ENCODE data around the gene ARMH1.

- no peak for TF ChIP-seq CTCF (IDR thresholded peaks at IDR 0.05)
- no peak for TF ChIP-seq POLR2A (IDR thresholded peaks at IDR 0.05)
- no peak for TF ChIP-seq EP300 (IDR thresholded peaks at IDR 0.05)
These were observed 68.7 kb downstream of the ARMH1 start for GRCh38 chr1:44743211-44743610.

Measured in ovary (tissue), 3 donors.